NCI-H2029 (cell line): ENCODE results near the gene MPPED1.

Experiments
- DNase-seq: peaks from one replicate; lab custom pipeline; 2025; lab: John Stamatoyannopoulos, UW

MPPED1 gene

DNA sequence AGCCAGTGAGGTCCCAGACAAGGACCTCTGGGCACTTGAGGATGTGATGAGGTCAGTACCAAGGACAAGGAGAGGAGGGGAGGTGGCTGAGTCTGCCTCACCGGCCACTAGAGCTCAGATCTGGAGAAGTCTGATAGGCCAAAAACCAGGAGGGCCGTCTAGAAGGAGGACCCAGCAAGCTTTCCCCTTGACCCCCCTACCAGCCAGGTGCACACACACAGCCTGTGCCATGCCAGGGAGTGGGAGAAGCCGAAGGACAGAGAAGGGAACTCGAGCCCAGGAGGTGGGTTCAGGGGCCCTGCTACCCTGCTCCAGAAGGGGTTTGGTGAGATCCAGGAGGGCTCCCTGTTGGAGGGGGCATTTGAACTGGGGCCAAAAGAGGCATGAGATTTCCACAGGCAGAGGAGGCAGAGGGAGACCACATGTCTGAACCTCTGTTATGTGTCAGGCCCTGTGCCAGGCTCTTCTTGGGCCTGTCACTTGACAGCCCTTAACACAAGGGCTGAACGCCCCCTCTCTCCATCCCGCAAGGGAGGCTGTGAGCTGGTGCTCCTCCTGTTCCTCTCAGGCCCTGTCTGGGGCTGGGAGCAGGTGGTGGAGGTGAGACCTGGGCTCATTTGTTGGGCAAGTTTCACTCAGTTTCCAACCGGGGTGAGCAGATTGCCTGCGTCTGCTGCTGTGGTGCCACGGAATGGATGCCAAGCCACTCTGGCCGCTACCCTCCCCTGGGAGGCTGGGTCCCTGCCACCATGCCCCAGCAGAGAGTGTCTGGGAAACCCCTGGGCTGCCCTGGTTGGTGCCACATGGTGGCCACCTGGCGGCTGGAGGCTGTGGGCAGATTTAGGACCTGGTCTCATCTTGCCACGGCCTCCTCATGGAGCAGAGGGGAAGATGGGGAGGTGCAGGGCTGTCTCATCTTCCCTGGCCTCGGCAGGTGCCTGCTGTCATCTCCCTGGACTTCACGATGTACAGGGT lies 65.2 kb downstream of the MPPED1 start:
- no peak for DNase-seq

DNA sequence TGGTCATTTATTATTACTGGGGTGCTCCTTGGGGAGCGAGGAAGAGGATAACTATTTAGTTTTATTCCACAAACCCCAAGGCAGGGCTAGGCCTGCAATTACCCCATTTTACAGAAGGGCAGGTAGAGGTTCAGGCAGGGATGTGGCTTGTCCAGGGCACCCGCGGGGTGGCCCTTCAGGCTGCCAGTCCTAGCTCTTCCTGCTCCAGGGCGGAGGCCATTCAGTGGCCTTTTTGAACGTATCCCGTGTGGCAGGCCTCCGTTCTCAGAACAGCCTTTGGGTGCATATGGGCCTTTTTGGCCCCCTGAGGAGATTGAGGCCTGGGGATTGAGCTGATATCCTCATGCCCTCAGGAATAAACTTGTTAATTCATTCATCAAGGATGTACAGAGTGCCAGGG lies 66.2 kb downstream of the MPPED1 start:
- DNase-seq, result no peak

DNA sequence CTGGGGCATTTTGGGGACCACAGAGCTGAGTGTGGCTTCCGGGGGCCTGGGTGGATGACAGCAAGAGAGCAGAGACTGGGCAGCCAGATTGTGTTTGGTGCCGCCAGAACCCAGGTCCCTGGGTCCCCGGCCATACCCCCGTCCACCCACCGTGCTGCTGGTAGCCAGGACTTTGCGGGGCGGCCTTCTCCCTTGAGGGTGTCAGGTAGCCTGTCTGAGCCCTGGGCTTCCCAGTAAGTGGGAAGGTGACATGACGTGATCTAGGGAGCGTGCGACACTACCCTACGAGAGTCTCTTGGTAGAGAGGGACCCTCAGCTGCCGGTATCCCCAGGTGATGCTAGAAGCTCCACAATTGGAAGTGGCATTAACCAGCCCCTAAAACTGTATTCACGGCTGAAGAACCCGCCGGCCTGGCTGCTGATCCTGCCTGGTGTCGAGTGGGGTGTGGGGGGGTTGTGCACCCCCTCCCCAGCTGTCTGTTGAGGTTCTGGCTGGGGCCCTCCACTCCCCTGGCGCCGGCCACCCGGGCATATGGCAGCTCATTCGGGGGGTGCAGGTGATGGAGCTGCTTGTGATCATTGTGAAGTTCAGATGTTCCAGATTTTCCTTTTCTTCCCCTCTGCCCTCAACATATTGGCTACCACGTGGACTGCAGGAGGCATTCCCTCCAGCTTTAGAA lies 66.9 kb downstream of the MPPED1 start:
- DNase-seq, result no peak

GRCh38 chr22:43479301-43479950 lies 67.6 kb downstream of the MPPED1 start:
- DNase-seq, result no peak

DNA sequence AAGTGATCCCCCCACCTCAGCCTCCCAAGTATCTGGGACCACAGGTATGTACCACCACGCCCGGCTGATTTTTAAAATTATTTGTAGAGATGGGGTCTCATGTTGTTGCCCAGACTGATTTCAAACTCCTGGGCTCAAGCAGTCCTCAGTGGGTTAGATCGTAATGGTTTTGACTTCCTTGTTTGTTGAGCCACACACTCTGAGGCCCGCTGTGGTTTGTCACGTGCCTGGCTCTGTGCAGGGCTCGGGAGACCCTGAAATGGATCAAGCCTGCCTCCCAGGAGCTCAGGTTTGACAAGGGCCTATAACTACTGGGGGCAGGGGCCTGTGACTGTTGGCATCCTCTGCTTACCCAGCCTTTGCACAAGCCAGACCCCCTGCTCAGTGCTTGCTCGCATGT lies 68.1 kb downstream of the MPPED1 start:
- DNase-seq, result no peak

DNA sequence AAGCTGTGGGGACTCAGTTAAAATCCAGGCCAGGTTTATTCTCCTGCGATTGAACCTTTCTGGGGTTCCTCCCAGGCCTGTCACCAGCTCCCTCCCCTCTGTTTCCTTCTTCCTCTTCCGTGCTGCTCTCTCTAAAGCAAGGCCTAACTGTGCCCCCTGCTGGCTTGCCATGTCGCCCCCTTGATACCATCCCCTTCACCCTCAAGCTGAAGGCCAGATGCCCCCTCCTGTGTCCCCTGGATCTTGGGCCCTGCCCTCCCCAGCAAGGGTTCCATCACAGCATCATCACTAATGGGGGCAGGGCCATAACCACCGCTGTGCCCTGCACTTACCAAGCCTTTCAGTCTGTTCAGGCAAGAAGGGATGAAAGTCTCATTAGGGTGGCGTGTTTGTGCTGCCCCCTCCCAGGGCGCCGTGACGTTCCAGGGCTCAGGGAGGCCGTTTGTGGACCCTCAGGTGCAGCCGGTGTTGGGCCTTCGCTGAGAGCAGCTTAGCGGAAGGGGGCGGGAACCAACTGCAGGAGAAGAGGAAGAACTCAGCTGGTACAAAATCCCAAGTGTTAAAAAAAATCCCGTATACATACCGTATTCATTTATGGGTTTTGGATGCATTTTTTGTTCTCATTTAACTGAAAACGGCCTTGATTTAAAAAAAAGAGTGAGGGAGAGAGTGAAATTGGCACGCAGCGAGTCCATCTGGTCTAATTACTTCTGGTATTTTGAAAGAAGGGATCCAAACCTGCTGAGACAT lies 69.9 kb downstream of the MPPED1 start:
- DNase-seq, result no peak

- no peak for DNase-seq
These were observed 70.5 kb downstream of the MPPED1 start for GRCh38 chr22:43482318-43482625.

DNA sequence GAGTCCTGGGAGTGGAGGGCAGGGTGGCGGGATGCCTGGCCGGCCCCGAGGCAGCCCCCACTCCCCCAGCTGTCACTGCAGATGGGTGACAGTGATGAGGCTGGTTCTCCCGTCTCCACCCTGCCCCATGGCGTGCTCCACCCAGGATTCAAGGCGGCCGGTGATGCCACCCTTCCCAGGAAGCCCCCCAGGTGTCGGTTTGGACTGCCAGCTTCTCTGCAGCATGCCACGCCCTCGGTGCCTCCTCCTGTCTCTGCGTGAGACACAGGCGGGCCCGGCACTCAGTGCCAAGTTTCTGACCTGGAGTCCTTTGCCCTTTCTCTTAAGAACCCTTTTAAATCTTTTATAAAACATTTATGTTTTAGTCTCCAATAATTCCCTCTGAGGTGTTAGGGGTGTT lies 71.5 kb downstream of the MPPED1 start:
- no peak for DNase-seq

DNA sequence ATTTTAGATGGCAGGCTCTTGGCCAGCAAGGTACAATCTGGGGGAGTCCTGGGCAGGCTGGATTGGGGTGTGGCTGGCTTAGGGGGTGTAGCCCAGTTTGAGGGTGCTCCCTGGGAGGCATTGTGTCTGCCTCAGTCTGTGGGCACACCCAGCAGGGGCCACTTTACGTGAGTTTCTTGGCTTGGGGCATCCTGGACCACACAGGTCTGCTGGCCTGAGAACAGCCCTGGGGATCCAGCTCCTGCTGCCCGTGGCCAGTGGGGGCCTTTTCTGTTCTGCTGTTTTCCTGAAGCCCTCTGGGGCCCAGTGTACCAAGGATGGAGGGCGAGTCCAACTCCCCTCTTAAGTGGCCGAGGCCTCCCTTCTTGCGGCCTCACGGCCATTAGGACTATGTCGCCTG lies 71.9 kb downstream of the MPPED1 start:
- DNase-seq, result no peak

DNA sequence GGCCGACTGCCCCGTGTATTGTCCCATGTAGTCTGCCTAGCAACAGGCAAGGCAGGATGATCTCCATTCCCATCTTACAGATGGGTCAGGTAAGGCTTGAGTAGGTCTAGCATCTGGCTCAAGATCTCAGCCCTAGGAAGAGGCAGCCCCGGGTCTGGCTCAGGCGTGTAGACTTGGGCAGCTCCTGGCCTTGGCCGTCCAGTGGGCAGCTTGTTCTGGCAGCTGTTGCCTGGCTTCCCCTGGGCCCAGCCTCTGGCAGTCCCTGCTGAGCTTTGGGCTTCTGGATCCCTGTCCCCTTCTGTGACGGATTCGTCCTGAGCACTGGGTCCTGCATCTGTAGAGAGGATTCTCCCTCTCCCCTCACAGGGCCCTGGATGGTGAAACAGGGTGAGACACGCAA lies 72.4 kb downstream of the MPPED1 start:
- no peak for DNase-seq

GRCh38 chr22:43485502-43486089 lies 73.8 kb downstream of the MPPED1 start:
- no peak for DNase-seq

DNA sequence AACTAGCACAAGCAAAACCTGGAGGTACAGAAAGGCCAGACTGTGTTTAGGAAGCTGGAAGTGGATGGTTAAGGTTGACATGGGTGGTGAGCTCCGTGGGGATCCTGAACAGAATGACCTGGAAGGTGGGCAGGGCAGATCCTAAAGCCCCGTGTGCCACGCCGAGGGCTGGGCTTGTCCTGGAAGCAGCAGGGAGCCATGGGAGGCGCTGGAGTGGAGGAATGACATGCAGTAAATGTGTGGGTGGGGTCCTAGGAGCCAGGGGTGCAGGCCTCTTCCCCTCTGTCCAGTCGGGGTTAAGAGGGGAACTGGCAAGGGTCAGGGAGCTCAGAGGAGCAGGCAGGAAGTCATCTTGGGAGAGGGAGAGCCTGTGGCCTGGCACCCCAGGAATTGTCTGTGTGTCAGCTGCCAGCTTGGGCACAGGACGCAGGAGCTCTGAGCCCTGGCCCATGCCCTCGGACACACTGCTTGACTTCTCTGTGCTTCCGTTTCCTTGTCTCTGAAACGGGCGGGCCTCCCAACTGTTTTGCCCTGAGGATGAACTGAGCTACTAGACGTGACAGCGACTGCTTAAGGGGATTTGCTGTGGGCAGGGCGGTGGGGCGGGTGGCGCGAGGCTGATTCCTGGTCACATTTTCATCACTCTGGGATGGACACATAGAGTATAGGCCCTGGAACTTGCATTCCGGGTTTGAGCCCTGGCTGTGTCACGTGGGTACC lies 75.7 kb downstream of the MPPED1 start:
- no peak for DNase-seq

DNA sequence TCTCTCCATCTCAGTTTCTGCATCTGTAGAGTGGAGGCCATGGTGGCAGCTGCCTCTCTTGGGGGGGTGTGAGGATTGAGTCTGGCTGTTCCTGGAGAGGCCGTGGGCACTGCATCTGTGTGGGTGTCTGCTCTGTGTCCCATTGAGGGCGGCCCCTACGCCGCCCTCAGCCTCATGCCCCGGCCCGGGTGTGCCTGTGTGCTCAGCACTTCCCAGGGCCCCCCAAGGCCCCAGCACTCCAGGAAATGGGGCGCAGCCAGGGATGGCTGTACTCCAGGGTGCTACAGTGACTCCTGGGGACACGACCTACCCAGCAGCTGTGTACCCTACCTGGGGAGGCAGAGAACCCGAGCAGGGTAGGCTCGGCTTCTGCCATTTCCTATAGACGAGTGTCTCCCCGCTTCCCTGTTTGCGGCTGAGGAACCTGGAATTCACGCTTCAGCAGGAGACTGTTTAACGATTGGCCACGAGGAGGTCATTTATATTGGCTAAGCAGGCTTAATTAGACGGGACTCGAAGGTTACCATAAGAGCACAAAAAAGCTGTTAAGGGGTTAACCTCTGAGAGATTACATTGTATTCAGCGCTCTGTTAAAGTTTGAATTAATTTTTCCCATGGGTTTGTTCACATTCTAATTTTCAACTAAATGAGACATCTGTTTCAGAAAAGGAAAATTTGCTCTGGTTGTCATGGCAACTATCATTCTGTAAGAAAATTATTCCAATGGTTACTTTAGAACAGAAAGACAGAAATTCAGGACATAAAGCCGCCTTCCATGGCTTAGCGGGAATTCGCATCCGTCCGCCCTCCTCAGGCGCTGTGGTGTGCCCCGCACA lies 76.4 kb downstream of the MPPED1 start:
- no peak for DNase-seq

GRCh38 chr22:43488937-43489336 lies 77.1 kb downstream of the MPPED1 start:
- DNase-seq, result no peak

DNA sequence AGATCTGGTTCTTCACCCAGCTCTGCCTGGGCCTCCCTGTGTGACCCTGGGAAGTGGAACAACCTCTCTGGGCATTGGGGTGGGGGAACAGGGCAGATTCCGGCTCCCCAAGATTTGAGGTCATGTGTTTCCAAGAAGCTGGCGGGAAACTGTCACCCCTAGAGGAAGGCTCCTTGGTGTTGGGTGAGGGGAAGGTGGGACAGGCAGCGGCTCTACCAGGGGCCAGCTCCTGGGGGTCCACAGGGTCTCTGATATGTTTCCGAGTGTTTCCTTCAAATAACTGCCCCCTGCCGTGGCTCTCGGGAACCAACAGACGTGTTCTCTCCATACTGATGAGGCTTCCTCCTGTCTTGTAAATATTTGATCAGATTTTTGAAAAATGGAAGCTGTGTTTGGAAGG lies 78.5 kb downstream of the MPPED1 start:
- no peak for DNase-seq

DNA sequence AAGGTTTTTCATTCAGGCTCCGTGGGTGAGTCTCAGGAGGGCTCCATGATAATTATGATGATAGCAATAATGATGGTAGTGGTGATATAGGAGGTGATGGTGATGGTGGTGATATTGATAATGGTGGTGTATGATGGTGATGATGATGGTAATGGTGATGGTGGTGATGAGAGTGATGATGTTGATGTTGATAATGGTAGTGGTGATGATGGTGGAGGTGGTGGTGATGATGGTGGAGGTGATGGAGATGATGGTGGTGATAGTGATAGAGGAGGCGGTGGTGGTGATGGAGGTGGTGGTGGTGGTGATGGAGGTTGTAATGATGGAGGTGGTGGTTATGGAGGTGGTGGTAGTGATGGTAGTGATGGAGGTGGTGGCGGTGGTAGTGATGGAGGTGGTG lies 79.4 kb downstream of the MPPED1 start:
- no peak for DNase-seq

- DNase-seq, result no peak
These were observed 79.9 kb downstream of the MPPED1 start for GRCh38 chr22:43491737-43492136.

GRCh38 chr22:43493297-43493696 lies 81.5 kb downstream of the MPPED1 start:
- no peak for DNase-seq

GRCh38 chr22:43497956-43498855 lies 86.4 kb downstream of the MPPED1 start:
- no peak for DNase-seq
